GM23338 (cell line): Measurements from ENCODE around the gene MAP4K4. TPM values are rescaled to one million over a fixed set of nuclear protein-coding genes. Genes with fewer than 3 reads are reported as not detected.
"Not testable (repeated sequence)": the region's sequence is repeated elsewhere in the genome, so short reads cannot be mapped to it uniquely, and the experiment has no call there.

Experiments
- ATAC-seq: fragments of 200-7000 bp; cut with Tn5 transposase; 3 replicates; pipeline ENCODE4 v1.9.1; 2020
- DNase-seq: peaks from one replicate; pipeline ENCODE4 v3.0.0-alpha.2; 2015; ENCODE audit warnings: low spot score
- H2AFZ ChIP-seq: fragments of 200-600 bp; sonication (generic); 2 replicates; pipeline ENCODE4 v1.8.0; 2016; ENCODE audit warnings: antibody characterized with exemption, mild to moderate bottlenecking, moderate library complexity
- H3F3A ChIP-seq: fragments of 200-600 bp; sonication (generic); replicated peaks from 2 replicates; pipeline ENCODE4 v1.8.0; 2017; ENCODE audit warnings: antibody characterized with exemption, mixed run types, low read depth
- H3K27ac ChIP-seq: fragments of 200-600 bp; sonication (generic); 2 replicates; pipeline ENCODE4 v1.6.1; 2016; ENCODE audit warnings: low read depth
- H3K27me3 ChIP-seq: fragments of 200-600 bp; sonication (generic); 2 replicates; pipeline ENCODE4 v1.8.0; 2016; ENCODE audit warnings: mild to moderate bottlenecking, mixed run types, moderate library complexity; ENCODE audit not compliant: insufficient read depth
- H3K36me3 ChIP-seq: fragments of 200-600 bp; sonication (generic); 2 replicates; pipeline ENCODE4 v1.8.0; 2016; ENCODE audit warnings: mild to moderate bottlenecking; ENCODE audit not compliant: insufficient read depth
- H3K4me1 ChIP-seq: fragments of 200-600 bp; sonication (generic); 2 replicates; pipeline ENCODE4 v1.8.0; 2016; ENCODE audit warnings: mild to moderate bottlenecking, moderate library complexity; ENCODE audit not compliant: insufficient read depth
- H3K4me2 ChIP-seq: fragments of 200-600 bp; sonication (generic); 2 replicates; pipeline ENCODE4 v1.7.1; 2017; ENCODE audit warnings: mixed run types
- H3K4me3 ChIP-seq: fragments of 200-600 bp; sonication (generic); 2 replicates; pipeline ENCODE4 v1.6.1; 2016; ENCODE audit warnings: mixed run types
- H3K79me2 ChIP-seq: fragments of 200-600 bp; sonication (generic); replicated peaks from 2 replicates; pipeline ENCODE4 v1.8.0; 2017; ENCODE audit warnings: mild to moderate bottlenecking; ENCODE audit not compliant: insufficient read depth
- H3K9me2 ChIP-seq: fragments of 200-600 bp; sonication (generic); 2 replicates; pipeline ENCODE4 v1.8.0; 2017; ENCODE audit not compliant: insufficient read depth
- H4K20me1 ChIP-seq: fragments of 200-600 bp; sonication (generic); replicated peaks from 2 replicates; pipeline ENCODE4 v1.8.0; 2017; ENCODE audit warnings: mild to moderate bottlenecking; ENCODE audit not compliant: insufficient read depth
- H3K27ac Mint-ChIP-seq: 2 replicates; pipeline ENCODE4 v1.8.0; 2020; ENCODE audit warnings: inconsistent platforms, mild to moderate bottlenecking, moderate library complexity, mixed read lengths
- H3K27me3 Mint-ChIP-seq: 3 replicates; pipeline ENCODE4 v1.8.0; 2022; ENCODE audit warnings: low read depth, mild to moderate bottlenecking, moderate library complexity, mixed read lengths, inconsistent platforms; ENCODE audit not compliant: insufficient read depth, poor library complexity
- H3K36me3 Mint-ChIP-seq: 3 replicates; pipeline ENCODE4 v1.8.0; 2021; ENCODE audit warnings: low read depth, mild to moderate bottlenecking, inconsistent platforms, moderate library complexity, mixed read lengths
- H3K4me1 Mint-ChIP-seq: 3 replicates; pipeline ENCODE4 v1.8.0; 2020; ENCODE audit warnings: mild to moderate bottlenecking, inconsistent platforms, mixed read lengths
- H3K4me3 Mint-ChIP-seq: 3 replicates; pipeline ENCODE4 v1.8.0; 2021; ENCODE audit warnings: moderate library complexity, mild to moderate bottlenecking, inconsistent platforms, mixed read lengths
- H3K9me3 Mint-ChIP-seq: 3 replicates; pipeline ENCODE4 v1.8.0; 2020; ENCODE audit warnings: moderate library complexity, mild to moderate bottlenecking, inconsistent platforms, mixed read lengths
- EZH2 ChIP-seq: fragments of 200-600 bp; sonication (generic); IDR thresholded peaks from one replicate; pipeline ENCODE4 v1.8.0; 2017; ENCODE audit warnings: antibody characterized with exemption, mild to moderate bottlenecking, low read depth; ENCODE audit not compliant: unreplicated experiment
- NANOG ChIP-seq: IDR thresholded peaks from 2 replicates; pipeline ENCODE4 v1.6.1; 2016; ENCODE audit warnings: antibody characterized with exemption, borderline replicate concordance
- POLR2AphosphoS5 ChIP-seq: IDR thresholded peaks from 2 replicates; pipeline ENCODE4 v1.6.1; 2016; ENCODE audit warnings: antibody characterized with exemption, low read depth
- REST ChIP-seq: IDR thresholded peaks from one replicate; pipeline ENCODE4 v1.6.1; 2018; ENCODE audit warnings: antibody characterized with exemption; ENCODE audit not compliant: unreplicated experiment
- STAT1 ChIP-seq: IDR thresholded peaks from one replicate; pipeline ENCODE4 v1.6.1; 2016; ENCODE audit warnings: antibody characterized with exemption; ENCODE audit not compliant: unreplicated experiment
- ZNF114 ChIP-seq: fragments of 250-450 bp; sonication (Bioruptor Pico); IDR thresholded peaks from 2 replicates; pipeline ENCODE4 v1.5.0; 2020; ENCODE audit warnings: mild to moderate bottlenecking, moderate library complexity
- ZNF331 ChIP-seq: fragments of 250-450 bp; sonication (Bioruptor Pico); IDR thresholded peaks from 2 replicates; pipeline ENCODE4 v1.5.0; 2020; ENCODE audit warnings: low read depth, mild to moderate bottlenecking, moderate library complexity
- polyA plus RNA-seq: library from polyadenylated mRNA; unstranded; fragments of >200 nt; fragmentation: Nextera tagmentation; extraction: Ambion mirVana; gene quantifications from 2 replicates; pipeline ENCODE4 v1.2.1, GENCODE V29; 2016
- total RNA-seq: library from RNA; depleted of rRNA; stranded (reverse); fragments of >200 nt; shearing (Covaris generic); gene quantifications from 2 replicates; pipeline ENCODE4 v1.2.3, GENCODE V29; 2014

Gene MAP4K4
- total and polyA plus RNA-seq, 2 experiments from 2014 or later = 34.6 to 99.2 TPM

DNA sequence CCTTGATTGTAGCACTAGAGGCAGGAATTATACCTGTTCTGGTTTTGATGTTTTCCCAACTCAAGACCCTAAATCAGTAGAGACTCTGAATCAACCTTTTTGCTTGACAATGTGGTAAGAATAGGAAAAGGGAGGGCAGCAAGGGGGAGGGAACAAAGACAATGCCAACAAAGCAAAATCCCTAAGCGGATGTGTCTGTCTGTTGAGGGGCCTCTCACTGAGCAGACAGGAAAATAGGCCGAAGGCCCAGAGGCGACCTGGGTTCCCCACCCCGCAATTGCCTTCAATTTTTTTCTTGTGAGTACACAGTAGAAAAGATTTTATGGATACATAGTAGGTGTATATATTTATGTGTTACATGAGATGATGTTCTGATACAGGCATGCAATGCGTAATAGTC is 75.6 kb downstream of the MAP4K4 start (continued):
- TF ChIP-seq REST (no peak), POLR2AphosphoS5 (no peak), STAT1 (no peak), EZH2 (no peak), ZNF331 (CRISPR knock-in tag) (no peak), ZNF114 (CRISPR knock-in tag) (no peak)

DNA sequence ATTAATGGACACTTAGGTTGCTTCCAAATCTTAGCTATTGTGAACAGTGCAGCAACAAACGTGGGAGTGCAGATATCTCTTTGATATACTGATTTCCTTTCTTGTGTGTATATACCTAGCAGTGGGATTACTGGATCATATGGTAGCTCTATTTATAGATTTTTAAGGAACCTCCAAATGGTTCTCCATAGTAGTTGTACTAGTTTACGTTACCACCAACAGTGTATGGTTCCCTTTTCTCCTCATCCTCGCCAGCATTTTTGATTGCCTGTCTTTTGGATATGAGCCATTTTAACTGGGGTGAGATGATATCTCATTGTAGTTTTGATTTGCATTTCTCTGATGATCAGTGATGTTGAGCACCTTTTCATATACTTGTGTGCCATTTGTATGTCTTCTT is 76.5 kb downstream of the MAP4K4 start:
- H4K20me1 ChIP-seq = peaks cover 23% of the 10 kb centered on the region
- peaks cover 100% of the 10 kb centered on the region for H3K79me2 ChIP-seq
- not testable (repeated sequence) for ATAC-seq, H3K9me2 ChIP-seq, H3K27me3 ChIP-seq, H3K9me3 Mint-ChIP-seq, H3K4me3 ChIP-seq, H3F3A ChIP-seq, H2AFZ ChIP-seq, H3K36me3 Mint-ChIP-seq, H3K27me3 Mint-ChIP-seq, H3K27ac ChIP-seq, DNase-seq, H3K4me3 Mint-ChIP-seq, H3K27ac Mint-ChIP-seq, H3K36me3 ChIP-seq
- peaks cover 87% of the 10 kb centered on the region for H3K4me1 ChIP-seq
- peaks cover 82% of the 10 kb centered on the region for H3K4me1 Mint-ChIP-seq
- peak overlapping the region; percentile 66 for H3K4me2 ChIP-seq

GRCh38 chr2:101775092-101775491 is 77.6 kb downstream of the MAP4K4 start:
- H3K9me2 ChIP-seq = no peaks in the 10 kb centered on the region
- H3K36me3 ChIP-seq = no peaks in the 10 kb centered on the region
- Mint-ChIP-seq H3K9me3 (no peaks in the 10 kb centered on the region), H3K4me3 (no peak overlapping the region), H3K27ac (peak overlapping the region; percentile 35; the same call in 1 of the 2 replicates), H3K4me1 (peaks cover 87% of the 10 kb centered on the region), H3K36me3 (no peaks in the 10 kb centered on the region), H3K27me3 (no peaks in the 10 kb centered on the region)
- DNase-seq (no peak), ATAC-seq (no peak)
- no peak overlapping the region for H3K4me2 ChIP-seq
- no peak overlapping the region for H2AFZ ChIP-seq
- H3K4me1 ChIP-seq = peaks cover 95% of the 10 kb centered on the region
- TF ChIP-seq STAT1 (no peak), ZNF331 (CRISPR knock-in tag) (no peak), NANOG (no peak), REST (no peak), EZH2 (no peak)
- no peaks in the 10 kb centered on the region for H3K27me3 ChIP-seq
- H3K27ac ChIP-seq = no peak overlapping the region
- H4K20me1 ChIP-seq = peaks cover 29% of the 10 kb centered on the region
- no peaks in the 10 kb centered on the region for H3F3A ChIP-seq
- H3K79me2 ChIP-seq = peaks cover 100% of the 10 kb centered on the region
- H3K4me3 ChIP-seq = no peak overlapping the region
